ENCODE measurements around the gene METTL6.

DNA sequence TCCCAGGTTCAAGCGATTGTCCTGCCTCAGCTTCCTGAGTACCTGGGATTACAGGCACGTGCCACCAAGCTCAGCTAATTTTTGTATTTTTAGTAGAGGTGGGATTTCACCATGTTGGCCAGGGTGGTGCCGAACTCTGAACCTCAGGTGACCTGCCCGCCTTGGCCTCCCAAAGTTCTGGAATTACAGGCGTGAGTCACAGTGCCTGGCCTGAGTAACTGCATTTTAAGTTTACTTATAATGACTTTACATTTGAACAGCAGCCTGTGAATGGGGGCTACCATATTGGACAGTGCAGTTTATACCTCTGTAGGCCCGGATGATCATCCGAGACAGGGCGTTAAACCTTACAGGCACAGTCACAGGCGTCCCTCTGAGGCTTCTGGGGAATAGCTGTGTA is 24.8 kb upstream of the METTL6 start:
- TF ChIP-seq EZH2phosphoT487 (IDR thresholded peaks at IDR 0.05; ENCODE audit: insufficient read depth, low read depth) (no peak), EZH2 (IDR thresholded peaks at IDR 0.05; ENCODE audit: insufficient read depth, poor library complexity, severe bottlenecking) (no peak)

Measured in GM23248 (cell line).